Measurements from ENCODE around the gene CCDC78. TPM values are rescaled to one million over a fixed set of nuclear protein-coding genes. Genes with fewer than 3 reads are reported as not detected.

The CCDC78 gene
- total and polyA plus RNA-seq, 2 experiments from 2014 or later: 10.5 to 12.6 TPM

- no peak overlapping the region for H2AFZ ChIP-seq
- ATAC-seq: no peak
- H3K4me3 Mint-ChIP-seq: no peak overlapping the region
Measured at GRCh38 chr16:756428-756827, 30.2 kb upstream of the CCDC78 start.

More at GRCh38 chr16:756428-756827, 30.2 kb upstream of the CCDC78 start:
- TF ChIP-seq EZH2 (IDR thresholded peaks at IDR 0.05; ENCODE audit: low read depth, unreplicated experiment) (no peak), JUNB (IDR thresholded peaks at IDR 0.05; ENCODE audit: unreplicated experiment) (no peak), ZNF114 (CRISPR knock-in tag; IDR thresholded peaks at IDR 0.05) (no peak), ZNF462 (CRISPR knock-in tag; IDR thresholded peaks at IDR 0.05) (no peak), ETS1 (IDR thresholded peaks at IDR 0.05) (no peak), CTCF (conservative IDR thresholded peaks at IDR 0.05; ENCODE audit: low read depth in 2 of 2) (no peak), ZNF331 (CRISPR knock-in tag; IDR thresholded peaks at IDR 0.05; ENCODE audit: low read depth) (no peak), REST (IDR thresholded peaks at IDR 0.05; ENCODE audit: unreplicated experiment) (no peak), POLR2AphosphoS5 (IDR thresholded peaks at IDR 0.05; ENCODE audit: low read depth) (no peak), STAT1 (IDR thresholded peaks at IDR 0.05; ENCODE audit: unreplicated experiment) (no peak), NANOG (IDR thresholded peaks at IDR 0.05; ENCODE audit: borderline replicate concordance) (no peak), CREB1 (CRISPR knock-in tag; IDR thresholded peaks at IDR 0.05; ENCODE audit: low read depth) (no peak)
- H3K27ac ChIP-seq (ENCODE audit: low read depth): no peak overlapping the region
- no peak for DNase-seq (ENCODE audit: low spot score)
- no peaks in the 10 kb centered on the region for H3K36me3 ChIP-seq (ENCODE audit: insufficient read depth)
- H3K4me1 ChIP-seq (ENCODE audit: insufficient read depth): peaks cover 5% of the 10 kb centered on the region
- H3K27ac Mint-ChIP-seq: no peak overlapping the region
- H3K9me3 Mint-ChIP-seq: no peaks in the 10 kb centered on the region; the same call in 1 of the 3 replicates
- H3K27me3 Mint-ChIP-seq (ENCODE audit: insufficient read depth, low read depth, poor library complexity): peaks cover 15% of the 10 kb centered on the region
- H3K27me3 ChIP-seq (ENCODE audit: insufficient read depth): no peaks in the 10 kb centered on the region
- no peaks in the 10 kb centered on the region for H3F3A ChIP-seq (replicated peaks; ENCODE audit: low read depth)
- no peaks in the 10 kb centered on the region for H3K9me2 ChIP-seq (ENCODE audit: insufficient read depth)
- H3K4me3 ChIP-seq: no peak overlapping the region
- peaks cover 14% of the 10 kb centered on the region for H3K4me1 Mint-ChIP-seq
- H3K4me2 ChIP-seq: no peak overlapping the region
- no peaks in the 10 kb centered on the region for H4K20me1 ChIP-seq (replicated peaks; ENCODE audit: insufficient read depth)
- H3K79me2 ChIP-seq (replicated peaks; ENCODE audit: insufficient read depth): no peaks in the 10 kb centered on the region
- H3K36me3 Mint-ChIP-seq (ENCODE audit: low read depth): no peaks in the 10 kb centered on the region

Data from GM23338 (cell line).